ENCODE results near the gene TERB1.

Gene TERB1

GRCh38 chr16:66705790-66706505 lies 95.4 kb downstream of the TERB1 start:
- TF ChIP-seq, protein P1, sequence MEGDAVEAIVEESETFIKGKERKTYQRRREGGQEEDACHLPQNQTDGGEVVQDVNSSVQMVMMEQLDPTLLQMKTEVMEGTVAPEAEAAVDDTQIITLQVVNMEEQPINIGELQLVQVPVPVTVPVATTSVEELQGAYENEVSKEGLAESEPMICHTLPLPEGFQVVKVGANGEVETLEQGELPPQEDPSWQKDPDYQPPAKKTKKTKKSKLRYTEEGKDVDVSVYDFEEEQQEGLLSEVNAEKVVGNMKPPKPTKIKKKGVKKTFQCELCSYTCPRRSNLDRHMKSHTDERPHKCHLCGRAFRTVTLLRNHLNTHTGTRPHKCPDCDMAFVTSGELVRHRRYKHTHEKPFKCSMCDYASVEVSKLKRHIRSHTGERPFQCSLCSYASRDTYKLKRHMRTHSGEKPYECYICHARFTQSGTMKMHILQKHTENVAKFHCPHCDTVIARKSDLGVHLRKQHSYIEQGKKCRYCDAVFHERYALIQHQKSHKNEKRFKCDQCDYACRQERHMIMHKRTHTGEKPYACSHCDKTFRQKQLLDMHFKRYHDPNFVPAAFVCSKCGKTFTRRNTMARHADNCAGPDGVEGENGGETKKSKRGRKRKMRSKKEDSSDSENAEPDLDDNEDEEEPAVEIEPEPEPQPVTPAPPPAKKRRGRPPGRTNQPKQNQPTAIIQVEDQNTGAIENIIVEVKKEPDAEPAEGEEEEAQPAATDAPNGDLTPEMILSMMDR (IDR thresholded peaks at IDR 0.05; ENCODE audit: low read depth, low read length, missing control alignments): no peak
- DNase-seq (ENCODE audit: extremely low read depth, low read depth): no peak
- H3K4me3 ChIP-seq (replicated peaks; ENCODE audit: low read depth, low read length): no peak overlapping the region

Measured in HFF-Myc (cell line).